GM10266 (cell line): ENCODE results near the gene RAB3D.
"Not testable (repeated sequence)": the region's sequence is repeated elsewhere in the genome, so short reads cannot be mapped to it uniquely, and the experiment has no call there.

Source experiments
- DNase-seq: peaks from one replicate; pipeline ENCODE4 v3.0.0; 2012; ENCODE audit errors: extremely low spot score
- CTCF ChIP-seq: IDR thresholded peaks from 2 replicates; pipeline ENCODE4 v1.5.1; 2012; ENCODE audit warnings: mild to moderate bottlenecking, low read depth; ENCODE audit not compliant: control insufficient read depth, insufficient read depth; ENCODE audit errors: missing control alignments

Gene RAB3D

GRCh38 chr19:11338569-11339253 lies 746 bp downstream of the RAB3D start:
- no peak for TF ChIP-seq CTCF

GRCh38 chr19:11338121-11338520 lies 1.3 kb downstream of the RAB3D start:
- DNase-seq = no peak
- no peak for TF ChIP-seq CTCF

More at GRCh38 chr19:11338569-11339253, 746 bp downstream of the RAB3D start:
- DNase-seq = no peak

GRCh38 chr19:11337080-11337479 lies 2.4 kb downstream of the RAB3D start:
- no peak for TF ChIP-seq CTCF
- no peak for DNase-seq

- TF ChIP-seq CTCF = no peak
- DNase-seq = no peak
Observed at GRCh38 chr19:11335449-11336146, 3.9 kb downstream of the RAB3D start.

- DNase-seq = not testable (repeated sequence)
Observed at GRCh38 chr19:11333838-11334237, 5.6 kb downstream of the RAB3D start.

- DNase-seq = no peak
- no peak for TF ChIP-seq CTCF
Observed at GRCh38 chr19:11332822-11333221, 6.6 kb downstream of the RAB3D start.

- no peak for DNase-seq
- TF ChIP-seq CTCF = no peak
Observed at GRCh38 chr19:11331502-11331901, 8.0 kb downstream of the RAB3D start.
